Midbrain (tissue), 1 donor: ENCODE data around the gene NISCH.

Source experiments
- DNase-seq: peaks from one replicate; lab custom pipeline; 2025; lab: John Stamatoyannopoulos, UW

NISCH gene

GRCh38 chr3:52447512-52448355 lies 7.7 kb upstream of the NISCH start:
- DNase-seq: no peak

DNA sequence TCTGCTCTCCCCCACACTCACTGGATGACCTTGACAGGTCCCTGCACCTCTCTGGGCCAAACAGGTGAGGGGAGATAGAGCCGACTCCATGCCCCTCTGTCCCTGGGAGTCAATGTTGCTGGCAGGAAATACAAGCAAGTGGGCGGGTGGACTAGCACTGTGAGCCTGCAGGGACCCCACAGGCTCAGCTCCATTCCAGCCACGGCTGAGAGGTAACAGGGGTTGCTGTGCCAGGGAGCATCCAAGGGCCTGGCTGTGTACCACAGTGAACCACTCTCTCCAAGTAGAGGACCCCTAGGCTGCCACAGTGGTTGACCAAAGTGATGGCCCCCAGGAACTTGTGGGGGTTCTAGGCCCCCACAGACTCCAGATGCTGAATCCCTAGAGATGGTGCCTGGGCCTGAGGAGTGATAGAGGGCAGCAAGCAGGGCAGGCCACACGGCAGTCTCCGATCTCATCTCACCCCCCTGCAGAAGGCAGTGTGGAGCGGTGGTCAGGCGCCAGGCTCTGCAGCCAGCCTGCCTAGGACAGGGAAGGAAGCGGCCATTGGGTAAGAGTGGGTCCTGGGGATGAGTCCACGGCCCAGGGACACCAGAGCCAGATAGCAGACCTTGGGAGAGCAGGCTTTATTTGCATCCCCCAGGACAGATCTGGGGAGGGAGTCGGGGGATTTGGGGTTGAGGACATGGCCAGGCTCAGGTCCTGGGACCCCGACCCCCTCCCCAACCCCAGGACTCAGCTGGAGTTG lies 4.7 kb upstream of the NISCH start:
- no peak for DNase-seq

DNA sequence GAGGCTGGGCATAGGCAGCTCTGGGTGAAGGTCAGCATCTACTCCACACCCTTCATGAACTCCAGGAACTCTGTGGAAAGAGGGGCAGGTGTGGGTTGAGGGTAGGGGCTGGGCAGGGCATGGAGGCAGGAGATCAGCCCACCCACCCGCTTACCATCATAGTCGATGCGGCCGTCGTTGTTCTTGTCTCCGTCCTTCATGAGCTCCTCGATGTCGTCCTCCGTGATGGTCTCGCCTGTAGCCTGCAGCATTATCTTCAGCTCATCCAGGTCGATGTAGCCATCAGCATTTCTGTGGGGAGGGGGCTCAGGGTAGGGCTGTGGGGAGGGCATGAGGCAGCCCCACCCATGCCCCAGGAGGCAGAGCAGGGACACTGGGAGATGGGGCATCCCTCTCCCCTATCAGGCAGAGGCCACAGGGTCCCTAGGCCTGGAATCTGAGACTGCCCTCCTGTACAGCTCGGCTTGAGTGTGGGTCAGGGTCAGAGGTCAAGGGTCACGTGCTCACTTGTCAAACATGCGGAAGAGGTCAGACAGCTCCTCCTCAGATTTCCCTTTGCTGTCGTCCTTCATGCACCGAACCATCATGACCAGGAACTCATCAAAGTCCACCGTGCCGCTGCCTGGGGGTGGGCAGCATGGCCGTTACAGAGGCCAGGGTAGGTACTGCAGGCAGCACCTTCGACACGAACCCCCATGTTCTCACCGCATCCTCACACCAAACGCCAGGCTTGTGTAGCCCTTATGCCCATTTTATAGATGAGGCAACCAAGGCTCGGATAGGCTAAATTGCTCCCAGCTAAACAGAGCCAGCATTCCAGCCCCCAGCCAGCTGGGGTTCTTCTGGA lies 3.9 kb upstream of the NISCH start:
- DNase-seq: no peak

DNA sequence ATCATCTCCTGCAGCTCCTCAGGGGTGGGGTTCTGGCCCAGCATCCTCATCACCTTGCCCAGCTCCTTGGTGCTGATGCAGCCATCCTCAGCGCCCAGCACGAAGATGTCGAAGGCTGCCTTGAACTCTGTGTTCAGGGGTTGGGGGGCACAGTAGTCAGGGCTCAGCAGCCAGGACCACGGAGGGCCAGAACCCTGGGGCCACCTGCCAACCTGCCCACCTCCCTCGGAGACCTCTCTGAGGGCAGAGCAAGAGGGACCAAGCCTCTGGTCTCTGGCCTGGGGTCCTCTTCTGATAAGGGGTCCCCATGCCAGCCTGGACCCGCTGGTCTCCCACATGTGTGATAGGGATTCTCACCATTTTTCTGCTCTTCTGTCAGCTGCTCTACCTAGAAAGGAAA lies 3.3 kb upstream of the NISCH start:
- DNase-seq: no peak

GRCh38 chr3:52452570-52453221 lies 2.7 kb upstream of the NISCH start:
- DNase-seq: no peak

DNA sequence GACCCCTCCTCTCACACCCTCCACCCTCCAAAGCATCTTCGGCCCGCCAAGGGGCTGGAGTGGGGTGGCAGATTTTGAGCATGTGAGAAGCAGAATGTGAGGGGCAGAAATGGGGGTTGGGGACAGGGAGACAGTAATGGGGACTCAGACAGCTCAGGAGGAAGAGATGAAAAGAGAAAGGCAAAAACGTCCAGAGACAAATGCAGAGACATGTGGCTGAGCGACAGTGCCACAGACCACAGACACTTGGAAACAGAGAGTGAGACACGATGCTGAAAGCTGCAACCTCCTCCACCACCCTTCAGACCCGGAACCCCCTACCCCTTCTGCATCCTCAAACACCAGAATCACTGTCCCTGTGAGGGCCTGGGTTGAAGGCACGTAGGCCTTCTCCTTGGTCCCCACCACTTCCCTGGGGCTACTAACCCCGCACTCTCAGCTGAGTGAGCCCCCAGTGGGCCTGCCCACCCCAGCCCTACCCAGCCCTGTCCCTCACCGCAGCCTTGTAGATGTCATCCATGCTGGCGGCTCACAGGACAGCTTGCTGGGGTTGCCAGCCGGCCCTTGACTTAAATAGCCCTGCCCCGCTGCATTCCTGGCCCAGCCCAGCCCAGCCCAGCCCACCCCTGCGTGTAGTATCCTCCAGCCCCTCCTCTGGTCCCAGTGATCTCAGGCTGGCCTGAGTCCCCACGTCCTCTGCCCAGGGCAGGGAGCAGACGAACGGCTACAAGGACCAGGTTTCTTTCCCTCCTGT lies 1.7 kb upstream of the NISCH start, which contains the start of gene TNNC1:
TNNC1 (minus strand) TSS at position 546 of the 754 bp plus-strand sequence; CDS start at position 520, 26 bp downstream.
- no peak for DNase-seq

DNA sequence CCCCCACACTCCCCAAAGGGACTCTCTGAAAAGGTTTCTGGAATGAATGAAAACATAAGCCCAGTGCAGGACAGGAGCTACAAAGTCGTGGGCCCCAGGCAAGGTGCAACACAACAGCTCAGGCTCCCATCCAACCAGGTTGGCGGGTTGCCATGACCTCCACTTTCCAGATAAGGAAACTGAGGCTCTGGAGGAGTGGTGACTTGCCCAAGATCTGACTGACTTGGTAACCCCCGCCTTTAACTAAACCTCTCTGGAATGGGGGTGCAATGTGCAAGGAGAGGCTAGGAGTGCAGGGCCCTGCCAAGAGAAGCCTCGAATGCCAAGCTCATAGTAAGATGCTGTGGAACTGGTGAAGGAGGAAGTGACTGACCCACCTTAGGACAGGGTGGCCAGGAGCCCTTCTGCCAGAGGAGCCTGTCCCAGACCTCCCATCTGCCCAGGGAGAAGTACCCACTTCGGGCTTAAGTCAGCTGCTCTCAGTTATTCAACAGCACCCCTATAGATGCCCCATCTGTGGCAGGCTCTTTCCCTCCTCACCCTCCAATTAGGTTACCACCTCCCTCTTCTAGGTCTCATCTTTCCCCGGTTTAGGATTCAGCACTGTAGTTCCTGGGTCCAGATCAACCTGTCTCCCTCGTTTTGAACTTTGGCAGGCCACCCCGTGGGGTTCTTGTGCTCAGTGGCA lies 1.0 kb upstream of the NISCH start:
- no peak for DNase-seq

- DNase-seq: no peak
Observed at GRCh38 chr3:52454938-52455282, 494 bp upstream of the NISCH start.

GRCh38 chr3:52456169-52456799 lies 880 bp downstream of the NISCH start:
- no peak for DNase-seq

GRCh38 chr3:52456800-52457183 lies 1.4 kb downstream of the NISCH start:
- DNase-seq: no peak

DNA sequence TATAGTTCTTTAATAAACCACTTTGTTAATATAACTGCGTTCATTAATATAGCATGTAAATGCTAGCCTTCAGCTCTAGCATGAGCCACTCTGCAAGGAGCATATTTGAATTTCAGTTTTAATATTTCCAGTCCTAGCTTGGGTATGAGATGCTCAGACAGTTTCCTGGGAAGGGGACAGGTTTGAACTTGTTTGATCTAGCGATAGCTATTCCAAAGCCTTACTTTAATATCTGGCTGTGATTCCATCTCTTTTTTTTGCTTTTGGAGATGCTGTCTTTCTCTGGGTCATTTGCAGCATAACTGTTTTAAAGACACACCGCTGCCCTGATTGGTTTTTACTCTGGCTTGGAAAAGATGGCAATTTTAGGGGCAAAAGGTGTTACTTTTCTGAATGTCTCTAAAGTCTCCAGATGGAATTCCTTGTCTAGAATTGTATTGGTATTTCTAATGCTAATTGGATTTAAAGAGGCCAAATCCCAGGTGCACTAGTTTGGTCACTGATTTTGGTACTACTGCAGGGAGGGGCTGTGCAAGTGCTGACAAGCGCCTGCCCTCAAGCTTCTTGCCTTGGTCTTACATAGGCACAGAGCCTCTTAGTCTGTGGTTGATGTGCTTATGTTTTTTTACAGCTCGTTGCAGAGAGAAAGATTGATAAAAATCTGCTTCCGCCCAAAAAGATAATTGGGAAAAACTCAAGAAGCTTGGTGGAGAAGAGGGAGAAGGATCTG lies 2.8 kb downstream of the NISCH start:
- DNase-seq: no peak

DNA sequence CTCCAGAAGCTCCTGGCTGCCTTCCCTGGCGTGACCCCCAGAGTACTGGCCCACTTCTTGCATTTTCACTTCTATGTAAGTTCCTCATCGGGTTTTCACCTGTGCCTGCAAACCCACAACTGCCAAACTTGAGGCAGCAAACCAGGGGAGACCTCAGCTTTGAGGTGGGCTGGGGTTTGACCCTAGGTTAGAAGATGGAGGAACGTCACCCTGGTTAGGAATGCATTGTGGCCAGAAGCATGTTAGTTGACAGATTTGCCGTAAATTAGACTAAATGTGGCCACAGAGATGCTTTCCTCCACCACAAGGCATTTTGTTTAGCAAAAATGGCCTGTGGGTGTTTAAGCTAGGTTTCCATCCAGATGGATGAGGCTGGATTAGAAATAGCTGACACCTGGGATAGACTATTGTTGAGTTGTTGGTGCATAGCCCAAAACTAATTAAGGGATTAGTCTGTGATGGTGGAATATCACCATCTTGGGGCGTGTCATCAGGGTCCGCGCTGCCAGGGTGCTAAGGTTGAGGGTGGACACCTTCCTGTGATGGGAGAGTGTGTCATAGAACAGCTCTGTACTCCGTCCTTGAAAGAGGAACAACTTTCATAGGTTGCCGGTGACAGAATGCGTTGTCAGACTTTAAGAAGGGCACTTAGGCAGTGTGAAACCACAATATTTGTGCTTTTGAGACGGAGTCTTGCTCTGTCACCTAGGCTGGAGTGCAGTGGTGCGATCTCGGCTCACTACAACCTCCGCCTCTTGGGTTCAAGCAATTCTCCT lies 3.6 kb downstream of the NISCH start:
- DNase-seq: no peak

DNA sequence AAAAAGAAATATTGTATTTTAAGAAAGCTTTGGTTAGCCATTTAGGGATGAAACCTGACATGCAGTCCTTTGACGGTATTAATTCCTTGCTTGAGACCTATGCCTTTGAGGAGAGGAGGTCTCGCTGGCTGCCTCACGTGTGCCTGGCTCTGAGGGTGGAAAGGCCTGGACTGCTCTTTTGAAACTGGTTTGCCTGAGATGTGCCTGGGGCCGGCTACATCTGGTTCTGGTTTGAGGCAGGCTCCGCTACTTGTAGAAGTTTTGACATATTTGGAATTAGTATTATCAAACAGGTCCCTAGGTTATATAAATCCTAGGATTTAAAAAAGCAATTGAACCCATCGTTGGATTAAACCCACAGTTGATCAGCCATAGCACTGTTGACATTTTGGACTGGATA lies 6.5 kb downstream of the NISCH start:
- DNase-seq: no peak

GRCh38 chr3:52463416-52463815 lies 8.0 kb downstream of the NISCH start:
- DNase-seq: no peak

GRCh38 chr3:52468336-52468735 lies 12.9 kb downstream of the NISCH start:
- DNase-seq: no peak

DNA sequence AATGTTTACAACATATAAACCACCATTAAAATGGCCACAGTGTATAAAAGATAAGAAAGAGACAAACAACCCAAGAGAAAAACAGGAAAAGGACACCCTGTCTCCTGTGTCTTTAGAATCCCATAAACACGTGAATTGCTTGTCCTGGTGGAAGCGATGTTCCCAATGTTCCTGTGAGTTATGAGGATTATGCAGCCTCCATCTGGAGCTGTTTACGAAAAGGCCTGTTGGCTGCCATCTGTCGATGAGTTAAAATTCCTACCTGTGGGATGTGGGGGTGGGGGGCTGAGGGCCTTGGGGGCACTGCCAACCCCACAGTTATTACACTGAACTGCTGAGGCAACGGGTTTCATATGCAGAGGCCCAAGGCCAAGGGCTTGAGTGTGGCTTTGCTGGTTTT lies 13.6 kb downstream of the NISCH start:
- DNase-seq: no peak

- DNase-seq: no peak
Observed at GRCh38 chr3:52470920-52471319, 15.5 kb downstream of the NISCH start.

- DNase-seq: peak; percentile 49
Observed at GRCh38 chr3:52471371-52472238, 16.2 kb downstream of the NISCH start.
